GM21717 (cell line): Measurements from ENCODE around the gene ACTG2.
"Not testable (repeated sequence)": the region's sequence is repeated elsewhere in the genome, so short reads cannot be mapped to it uniquely, and the experiment has no call there.

Experiments used
- ATAC-seq: cut with Tn5 transposase; IDR thresholded peaks from one replicate; pipeline ENCODE4 v1.9.1; 2021; ENCODE audit warnings: mild to moderate bottlenecking, moderate library complexity; ENCODE audit not compliant: unreplicated experiment

Gene ACTG2

DNA sequence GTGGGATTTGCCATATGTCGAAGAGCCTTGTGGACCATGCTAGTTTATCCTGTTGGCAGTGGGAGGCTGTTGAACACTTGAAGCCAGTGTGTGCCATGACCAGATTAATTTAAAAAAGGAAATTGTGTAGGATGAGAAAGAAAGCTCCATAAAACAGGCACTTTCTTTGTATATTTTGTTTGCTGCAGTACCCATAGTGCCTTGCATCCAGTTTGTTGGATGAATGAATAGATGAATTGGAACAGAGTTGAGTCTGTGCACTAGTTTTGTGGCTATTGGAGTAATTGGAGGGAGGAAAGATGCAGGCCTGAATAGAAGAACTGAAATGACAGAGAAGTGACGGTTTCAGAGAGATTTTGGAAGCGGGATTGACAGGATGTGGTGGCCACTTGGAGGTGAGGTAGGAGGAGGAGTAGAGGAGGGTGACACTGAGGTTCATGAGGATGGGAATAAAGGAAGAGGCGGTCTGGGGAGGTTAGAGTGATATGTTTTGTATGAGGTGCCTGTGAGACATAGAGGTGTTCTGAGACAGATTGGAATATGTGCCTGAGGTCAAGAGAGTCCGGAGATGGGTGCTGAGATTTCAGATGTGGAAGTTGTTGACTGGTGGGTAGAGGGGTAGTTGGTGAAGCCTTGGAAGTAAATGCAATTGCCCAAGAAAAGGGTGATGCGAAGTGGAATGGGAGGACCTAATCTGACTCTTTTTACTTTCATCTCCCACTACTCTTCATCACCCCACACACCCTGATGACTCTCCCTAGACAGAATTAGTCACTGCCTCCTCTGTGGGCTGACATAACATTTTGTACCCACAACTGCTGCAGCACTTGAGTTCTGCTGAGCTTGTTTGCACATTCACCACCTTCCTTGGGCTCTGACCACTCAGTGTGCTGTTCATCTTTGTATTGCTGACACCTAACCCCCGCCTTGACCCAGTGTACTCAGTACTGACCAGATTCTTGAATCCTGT is 39.0 kb downstream of the ACTG2 start:
- no peak for ATAC-seq

DNA sequence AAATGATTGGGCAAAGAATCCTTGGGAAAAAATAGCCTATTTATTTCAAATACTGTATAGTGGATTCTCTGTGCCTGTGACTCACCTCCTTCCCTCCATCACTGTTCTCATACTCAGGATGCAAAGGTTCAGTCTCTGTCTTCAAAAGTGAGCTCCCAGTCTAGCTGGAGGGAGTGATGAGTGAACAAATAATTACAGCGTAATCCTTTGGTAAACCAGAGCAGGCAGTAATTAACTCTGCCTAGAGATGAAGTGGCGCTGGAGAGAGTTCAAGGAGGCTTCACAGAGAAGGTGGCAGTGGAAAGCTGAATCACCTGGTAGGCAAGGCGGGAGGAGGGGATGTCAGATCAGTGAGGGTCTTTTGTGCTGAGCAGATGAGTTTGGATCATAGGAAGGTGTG is 40.4 kb downstream of the ACTG2 start:
- ATAC-seq, result no peak

- no peak for ATAC-seq
These were observed 42.8 kb downstream of the ACTG2 start for GRCh38 chr2:73935641-73936040.

DNA sequence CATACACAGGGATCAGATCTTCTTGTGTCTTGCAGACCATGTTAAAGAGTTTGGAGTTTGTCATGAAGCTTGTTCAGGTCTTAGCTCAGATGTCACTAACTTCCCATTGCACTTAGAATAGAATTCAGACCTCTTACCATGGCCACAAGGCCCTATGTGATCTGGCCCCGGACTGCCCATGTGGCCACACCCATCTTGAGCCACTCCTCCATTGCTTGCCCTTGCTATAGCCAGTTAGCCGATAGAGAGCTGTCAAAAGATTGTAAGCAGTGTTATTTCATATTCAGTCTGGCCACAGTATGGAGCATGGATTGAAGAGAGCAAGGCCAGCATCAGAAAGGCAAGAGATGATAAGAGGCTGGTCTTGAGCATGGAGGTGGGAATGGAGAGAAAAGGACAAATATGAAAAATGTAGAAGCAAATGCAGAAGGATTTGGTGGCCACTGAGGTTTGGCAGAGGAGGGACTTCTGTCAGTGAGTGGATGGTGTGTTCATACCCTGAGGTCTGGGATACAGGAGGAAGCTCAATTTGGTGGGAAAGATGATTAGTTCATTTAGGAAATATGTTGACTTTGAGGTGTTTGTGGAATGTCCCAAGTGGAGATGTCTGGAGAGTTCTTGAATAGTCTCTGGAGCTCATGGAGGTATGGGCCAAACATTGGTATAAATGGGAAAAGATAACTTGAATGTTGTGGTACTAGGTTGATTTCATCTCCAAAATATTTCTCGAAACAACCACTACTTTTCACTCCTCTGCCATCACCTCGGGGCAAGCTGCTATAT is 44.5 kb downstream of the ACTG2 start:
- ATAC-seq, result no peak

GRCh38 chr2:73937899-73938298 is 45.1 kb downstream of the ACTG2 start:
- no peak for ATAC-seq

DNA sequence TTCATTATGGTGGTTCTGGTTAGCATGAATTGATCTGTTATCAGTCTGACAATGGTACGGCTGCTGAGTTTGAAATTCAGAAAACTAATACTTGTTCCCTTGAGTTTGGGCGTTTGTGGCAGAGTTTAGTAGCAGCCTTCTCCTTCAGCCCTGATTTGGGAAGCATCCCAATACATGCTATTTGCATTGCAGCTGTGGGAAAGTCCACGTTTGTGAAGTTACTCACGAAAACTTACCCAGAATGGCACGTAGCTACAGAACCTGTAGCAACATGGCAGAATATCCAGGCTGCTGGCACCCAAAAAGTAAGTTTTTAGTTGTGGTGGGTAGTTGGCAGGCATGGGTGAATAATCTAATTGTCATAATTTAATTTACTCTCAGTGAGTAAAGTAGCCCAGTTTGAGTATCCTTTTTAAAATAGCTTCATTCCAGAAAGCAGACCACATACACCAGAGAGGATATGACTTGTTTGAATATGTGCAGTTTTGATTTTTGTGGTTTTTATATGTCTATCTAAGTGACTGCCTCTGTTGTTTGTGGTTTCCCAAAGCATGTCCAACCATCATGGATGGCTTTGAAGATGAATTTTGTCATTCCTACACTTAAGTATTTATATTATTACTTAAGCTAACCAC is 46.0 kb downstream of the ACTG2 start:
- no peak for ATAC-seq

- ATAC-seq, result no peak
These were observed 46.6 kb downstream of the ACTG2 start for GRCh38 chr2:73939419-73939818.

DNA sequence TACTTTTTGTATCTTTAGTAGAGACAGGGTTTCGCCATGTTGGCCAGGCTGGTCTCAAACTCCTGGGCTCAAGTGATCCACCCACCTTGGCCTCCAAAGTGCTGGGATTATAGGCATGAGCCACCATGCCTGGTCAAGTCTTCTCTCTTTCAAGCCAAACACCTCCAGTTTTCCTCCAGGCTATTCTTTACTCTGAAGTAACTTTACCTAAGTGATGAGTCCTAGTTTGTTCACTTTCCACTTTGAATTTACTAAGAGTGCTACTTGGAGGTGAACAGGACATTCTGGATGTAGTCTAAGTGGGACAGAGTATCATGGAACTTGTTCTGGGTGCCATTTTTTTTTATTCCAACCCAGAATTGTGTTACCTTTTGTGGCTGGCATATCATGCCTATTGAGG is 47.3 kb downstream of the ACTG2 start:
- ATAC-seq, result not testable (repeated sequence)

DNA sequence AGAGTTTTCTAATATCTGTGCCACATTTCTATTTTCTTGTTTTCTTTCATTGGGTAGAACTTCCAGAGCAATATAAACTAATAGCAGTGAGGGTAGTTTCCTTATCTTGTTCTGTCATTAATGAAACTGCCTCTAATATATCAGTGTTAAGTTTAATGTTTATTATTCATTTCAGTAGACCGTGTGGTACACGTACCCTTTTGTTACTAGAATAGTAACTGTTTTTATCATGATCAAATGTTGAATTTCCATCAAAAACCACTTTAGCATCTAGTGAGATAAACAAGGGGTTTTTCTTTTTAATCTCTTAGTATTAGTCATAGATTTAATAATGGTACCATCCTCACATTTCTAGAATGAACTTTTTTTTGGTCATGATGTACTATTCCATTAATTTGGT is 49.9 kb downstream of the ACTG2 start:
- no peak for ATAC-seq

DNA sequence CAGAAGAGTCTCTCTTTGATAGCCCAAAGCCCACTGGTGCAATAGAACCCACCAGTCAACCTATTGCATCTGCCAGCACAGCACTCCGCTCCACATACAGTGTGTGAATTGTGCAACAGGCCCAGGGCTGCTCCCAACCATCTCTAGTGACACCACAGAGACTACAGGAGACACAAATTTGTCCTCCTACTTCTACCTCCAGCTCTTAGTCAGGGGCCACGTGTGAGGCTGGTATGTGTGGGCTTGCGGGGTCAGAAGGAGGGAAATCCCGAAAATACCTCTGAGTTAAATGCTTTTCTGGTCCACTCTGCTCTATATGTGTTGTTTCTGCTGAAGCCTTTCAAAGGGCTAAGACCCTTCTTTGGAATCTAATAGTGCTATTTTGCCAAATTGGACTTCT is 51.9 kb downstream of the ACTG2 start:
- ATAC-seq, result no peak

GRCh38 chr2:73946215-73946614 is 53.4 kb downstream of the ACTG2 start:
- no peak for ATAC-seq

DNA sequence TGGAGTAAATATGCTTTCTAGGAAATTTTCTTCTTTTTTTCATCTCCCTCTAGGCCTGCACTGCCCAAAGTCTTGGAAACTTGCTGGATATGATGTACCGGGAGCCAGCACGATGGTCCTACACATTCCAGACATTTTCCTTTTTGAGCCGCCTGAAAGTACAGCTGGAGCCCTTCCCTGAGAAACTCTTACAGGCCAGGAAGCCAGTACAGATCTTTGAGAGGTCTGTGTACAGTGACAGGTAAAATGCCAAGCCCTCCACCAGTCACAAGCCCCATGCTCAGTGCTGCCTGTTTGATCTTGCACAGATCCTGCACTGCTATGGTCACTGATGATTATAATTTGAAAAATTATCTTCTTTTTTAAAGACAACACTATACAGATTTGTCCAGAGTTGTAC is 53.9 kb downstream of the ACTG2 start:
- ATAC-seq, result no peak

GRCh38 chr2:73947412-73948018 is 54.7 kb downstream of the ACTG2 start:
- no peak for ATAC-seq

DNA sequence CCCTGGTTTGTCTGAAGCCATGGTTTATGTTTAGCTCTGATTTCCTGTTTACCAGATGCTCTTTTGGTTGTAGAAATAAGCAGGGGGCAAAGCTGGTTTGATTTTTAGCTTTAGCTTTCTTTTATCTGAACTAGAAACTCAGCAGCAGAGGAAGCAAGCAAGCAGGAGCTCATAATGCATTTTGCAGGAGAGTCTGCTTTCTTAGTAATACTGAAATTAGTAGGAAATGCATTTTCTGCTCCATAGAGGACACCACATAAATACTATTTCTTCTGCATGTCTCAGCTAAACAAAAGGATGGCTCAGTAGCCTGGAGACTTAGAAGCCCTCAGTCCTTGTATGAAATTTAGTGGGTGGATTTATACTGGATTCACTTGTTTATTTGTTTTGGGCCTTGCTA is 57.0 kb downstream of the ACTG2 start:
- ATAC-seq, result no peak

GRCh38 chr2:73952499-73953446 is 60.0 kb downstream of the ACTG2 start:
- no peak for ATAC-seq

- no peak for ATAC-seq
These were observed 63.5 kb downstream of the ACTG2 start for GRCh38 chr2:73956218-73956865.

DNA sequence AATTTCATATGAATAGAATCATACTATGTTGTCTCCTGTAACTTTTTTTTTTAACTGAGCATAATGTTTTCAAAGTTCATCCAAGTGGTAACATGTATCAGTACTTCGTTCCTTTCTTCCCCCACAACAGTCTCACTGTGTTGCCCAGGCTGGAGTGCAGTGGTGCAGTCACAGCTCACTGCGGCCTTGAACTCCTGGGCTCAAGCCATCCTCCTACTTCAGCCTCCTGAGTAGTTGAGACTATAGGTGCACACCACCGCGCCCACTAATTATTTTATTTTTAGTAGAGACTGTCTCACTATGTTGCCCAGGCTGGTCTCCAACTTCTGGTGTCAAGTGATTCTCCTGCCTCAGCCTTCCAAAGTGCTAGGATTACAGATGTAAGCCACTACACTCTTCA is 68.5 kb downstream of the ACTG2 start:
- no peak for ATAC-seq

GRCh38 chr2:73961823-73962615 is 69.2 kb downstream of the ACTG2 start:
- ATAC-seq, result no peak

- ATAC-seq, result no peak
These were observed 70.0 kb downstream of the ACTG2 start for GRCh38 chr2:73962798-73963197.
